ENCODE results near the gene NOTCH3. TPM values are rescaled to one million over a fixed set of nuclear protein-coding genes. Genes with fewer than 3 reads are reported as not detected.
A peak's percentile ranks its signal among the peaks of the same experiment; 100 is the strongest.

The NOTCH3 gene
- total RNA-seq, 4 donors from 2014 or later: 19.9 to 78.7 (median 49.1) TPM

- peaks cover 6 to 90% (median 40%) of the 10 kb centered on the region in 4 donors for H3K27me3 ChIP-seq
- H3K4me1 ChIP-seq: peaks cover 13 to 46% (median 29%) of the 10 kb centered on the region in 4 donors
- no peaks in the 10 kb centered on the region for H3K36me3 ChIP-seq
- H3K4me3 ChIP-seq: peak overlapping the region; percentile 45 to 53 (median 50)
- peak overlapping the region; percentile 35 to 57 (median 43) for H3K27ac ChIP-seq (replicated peaks in 1 of 4)
- no peak for DNase-seq (ENCODE audit: extremely low spot score)
- 72% methylated on average over 4 of the region's 4 CpGs for WGBS
- no peaks in the 10 kb centered on the region for H3K9me3 ChIP-seq
- intact Hi-C loops (cut with DNase I): no loop called here
- TF ChIP-seq CTCF (IDR thresholded peaks at IDR 0.05) (no peak), POLR2A (IDR thresholded peaks at IDR 0.05; ENCODE audit: low read depth) (no peak), POLR2AphosphoS5 (IDR thresholded peaks at IDR 0.05) (no peak), EP300 (IDR thresholded peaks at IDR 0.05) (no peak)
Measured at GRCh38 chr19:15196360-15197005, 4.3 kb downstream of the NOTCH3 start.

GRCh38 chr19:15195371-15196334 is 5.1 kb downstream of the NOTCH3 start:
- TF ChIP-seq CTCF (IDR thresholded peaks at IDR 0.05): peak in 1 of 3 experiments; percentile 9
- TF ChIP-seq POLR2A (IDR thresholded peaks at IDR 0.05; ENCODE audit: low read depth): no peak
- Histone ChIP-seq H3K9me3 (no peaks in the 10 kb centered on the region), H3K27me3 (peaks cover 6 to 85% (median 40%) of the 10 kb centered on the region in 4 donors), H3K4me1 (peaks cover 13 to 40% (median 25%) of the 10 kb centered on the region in 4 donors), H3K27ac (replicated peaks in 1 of 4) (peak overlapping the region; percentile 35 to 57 (median 43)), H3K4me3 (peak overlapping the region; percentile 45 to 53 (median 50)), H3K36me3 (peaks cover 0 to 4% (median 0%) of the 10 kb centered on the region in 4 donors)
- WGBS: 16% methylated on average over 27 of the region's 91 CpGs
- intact Hi-C loops (cut with DNase I): no loop called here
- DNase-seq (ENCODE audit: extremely low spot score): no peak

- Histone ChIP-seq H3K27ac (replicated peaks in 1 of 4) (peak overlapping the region; percentile 15 to 48 (median 37)), H3K4me1 (peaks cover 6 to 33% (median 18%) of the 10 kb centered on the region in 4 donors), H3K36me3 (peaks cover 0 to 9% (median 0%) of the 10 kb centered on the region in 4 donors), H3K27me3 (peaks cover under 1 to 78% (median 34%) of the 10 kb centered on the region in 4 donors), H3K4me3 (peak overlapping the region; percentile 45 to 53 (median 50)), H3K9me3 (no peaks in the 10 kb centered on the region)
- no peak for TF ChIP-seq EP300 (IDR thresholded peaks at IDR 0.05)
- TF ChIP-seq POLR2AphosphoS5 (IDR thresholded peaks at IDR 0.05): no peak
- no peak for TF ChIP-seq CTCF (IDR thresholded peaks at IDR 0.05)
- no peak for TF ChIP-seq POLR2A (IDR thresholded peaks at IDR 0.05; ENCODE audit: low read depth)
- intact Hi-C loops (cut with DNase I): no loop called here
- 73% methylated on average over 6 of the region's 6 CpGs for WGBS
- DNase-seq (ENCODE audit: extremely low spot score): no peak
Measured at GRCh38 chr19:15194938-15195337, 5.9 kb downstream of the NOTCH3 start.

GRCh38 chr19:15191982-15192381 is 8.8 kb downstream of the NOTCH3 start:
- 97% methylated on average over 6 of the region's 18 CpGs for WGBS
- no peak overlapping the region for H3K4me3 ChIP-seq
- H3K27ac ChIP-seq (replicated peaks in 1 of 4): no peak overlapping the region
- intact Hi-C loops (cut with DNase I): no loop called here
- peaks cover 0 to 48% (median 20%) of the 10 kb centered on the region in 4 donors for H3K27me3 ChIP-seq
- H3K9me3 ChIP-seq: no peaks in the 10 kb centered on the region
- DNase-seq (ENCODE audit: extremely low spot score): no peak
- peaks cover 0 to 11% (median 0%) of the 10 kb centered on the region in 4 donors for H3K36me3 ChIP-seq
- H3K4me1 ChIP-seq: peaks cover 3 to 16% (median 13%) of the 10 kb centered on the region in 4 donors
- TF ChIP-seq POLR2A (IDR thresholded peaks at IDR 0.05; ENCODE audit: low read depth) (no peak), EP300 (IDR thresholded peaks at IDR 0.05) (no peak), CTCF (IDR thresholded peaks at IDR 0.05) (no peak), POLR2AphosphoS5 (IDR thresholded peaks at IDR 0.05) (no peak)

All from esophagus muscularis mucosa (tissue), 4 donors.